ENCODE data around the gene PTCD3. TPM values are rescaled to one million over a fixed set of nuclear protein-coding genes. Genes with fewer than 3 reads are reported as not detected.

PTCD3 gene
- total RNA-seq, 1 experiment from 2014 or later = 94.7 TPM

GRCh38 chr2:86157009-86157556 lies 51.0 kb downstream of the PTCD3 start:
- no peaks in the 10 kb centered on the region for H3F3A ChIP-seq (ENCODE audit: low read length, unreplicated experiment)
- ATAC-seq (no peak), DNase-seq (no peak)
- no peaks in the 10 kb centered on the region for H4K20me1 ChIP-seq (ENCODE audit: low read length)
- no peak overlapping the region for H3K9ac ChIP-seq (ENCODE audit: low read length)
- no peak overlapping the region for H3K27ac ChIP-seq (ENCODE audit: low read length)
- H3K36me3 ChIP-seq (ENCODE audit: low read depth, low read length) = peaks cover 36% of the 10 kb centered on the region
- no peak overlapping the region for H3K4me2 ChIP-seq (ENCODE audit: low read length)
- H3K9me3 ChIP-seq (ENCODE audit: low read length) = no peaks in the 10 kb centered on the region
- no peak overlapping the region for H2AFZ ChIP-seq (ENCODE audit: low read length)
- intact Hi-C loops (cut with micrococcal nuclease) = no loop called here
- no peaks in the 10 kb centered on the region for H3K79me2 ChIP-seq (ENCODE audit: low read length)
- no peaks in the 10 kb centered on the region for H3K9me2 ChIP-seq (replicated peaks; ENCODE audit: low read length)
- H3K4me3 ChIP-seq (ENCODE audit: low read length) = no peak overlapping the region
- CTCF ChIA-PET = no interaction called here
- TF ChIP-seq EZH2 (IDR thresholded peaks at IDR 0.05; ENCODE audit: low read length, unreplicated experiment) (no peak), EZH2phosphoT487 (IDR thresholded peaks at IDR 0.05; ENCODE audit: borderline replicate concordance, low read length) (no peak), CTCF (conservative IDR thresholded peaks at IDR 0.05; ENCODE audit: low read depth, low read length) (no peak)
- BruUV-seq (replicated peaks) = no TSS peak
- no peaks in the 10 kb centered on the region for H3K4me1 ChIP-seq (ENCODE audit: insufficient read depth, low read length)
- no peaks in the 10 kb centered on the region for H3K27me3 ChIP-seq (ENCODE audit: low read length)
- POLR2A ChIA-PET (ENCODE audit: unreplicated experiment) = no interaction called here

- H4K20me1 ChIP-seq (ENCODE audit: low read length) = no peaks in the 10 kb centered on the region
- intact Hi-C loops (cut with micrococcal nuclease) = no loop called here
- H3K27ac ChIP-seq (ENCODE audit: low read length) = no peak overlapping the region
- no peaks in the 10 kb centered on the region for H3K9me2 ChIP-seq (replicated peaks; ENCODE audit: low read length)
- H3K4me2 ChIP-seq (ENCODE audit: low read length) = no peak overlapping the region
- ChIA-PET POLR2A (ENCODE audit: unreplicated experiment) (no interaction called here), CTCF (no interaction called here)
- no peak overlapping the region for H3K9ac ChIP-seq (ENCODE audit: low read length)
- no peak for TF ChIP-seq EZH2 (IDR thresholded peaks at IDR 0.05; ENCODE audit: low read length, unreplicated experiment)
- TF ChIP-seq CTCF (conservative IDR thresholded peaks at IDR 0.05; ENCODE audit: low read depth, low read length) = no peak
- TF ChIP-seq EZH2phosphoT487 (IDR thresholded peaks at IDR 0.05; ENCODE audit: borderline replicate concordance, low read length) = no peak
- H2AFZ ChIP-seq (ENCODE audit: low read length) = no peak overlapping the region
- DNase-seq (no peak), ATAC-seq (no peak)
- no TSS peak for BruUV-seq (replicated peaks)
- H3K4me3 ChIP-seq (ENCODE audit: low read length) = no peak overlapping the region
- no peaks in the 10 kb centered on the region for H3K4me1 ChIP-seq (ENCODE audit: insufficient read depth, low read length)
- peaks cover 36% of the 10 kb centered on the region for H3K36me3 ChIP-seq (ENCODE audit: low read depth, low read length)
- no peaks in the 10 kb centered on the region for H3K79me2 ChIP-seq (ENCODE audit: low read length)
- H3F3A ChIP-seq (ENCODE audit: low read length, unreplicated experiment) = no peaks in the 10 kb centered on the region
- H3K9me3 ChIP-seq (ENCODE audit: low read length) = no peaks in the 10 kb centered on the region
- H3K27me3 ChIP-seq (ENCODE audit: low read length) = no peaks in the 10 kb centered on the region
Observed at GRCh38 chr2:86158286-86158685, 52.3 kb downstream of the PTCD3 start.

- Histone ChIP-seq H3K4me3 (ENCODE audit: low read length) (no peak overlapping the region), H3K27ac (ENCODE audit: low read length) (no peak overlapping the region), H3K36me3 (ENCODE audit: low read depth, low read length) (peaks cover 47% of the 10 kb centered on the region; the same call in 1 of the 2 replicates), H4K20me1 (ENCODE audit: low read length) (no peaks in the 10 kb centered on the region), H2AFZ (ENCODE audit: low read length) (no peak overlapping the region), H3K4me2 (ENCODE audit: low read length) (no peak overlapping the region), H3F3A (ENCODE audit: low read length, unreplicated experiment) (no peaks in the 10 kb centered on the region), H3K9me3 (ENCODE audit: low read length) (no peaks in the 10 kb centered on the region), H3K9me2 (replicated peaks; ENCODE audit: low read length) (no peaks in the 10 kb centered on the region), H3K27me3 (ENCODE audit: low read length) (no peaks in the 10 kb centered on the region), H3K4me1 (ENCODE audit: insufficient read depth, low read length) (no peaks in the 10 kb centered on the region), H3K9ac (ENCODE audit: low read length) (no peak overlapping the region), H3K79me2 (ENCODE audit: low read length) (no peaks in the 10 kb centered on the region)
- no TSS peak for BruUV-seq (replicated peaks)
- ATAC-seq = no peak; the same call in 1 of the 2 replicates
- TF ChIP-seq EZH2phosphoT487 (IDR thresholded peaks at IDR 0.05; ENCODE audit: borderline replicate concordance, low read length) (no peak), CTCF (conservative IDR thresholded peaks at IDR 0.05; ENCODE audit: low read depth, low read length) (no peak)
- ChIA-PET CTCF (no interaction called here), POLR2A (ENCODE audit: unreplicated experiment) (no interaction called here)
- intact Hi-C loops (cut with micrococcal nuclease) = no loop called here
- no peak for DNase-seq
Observed at GRCh38 chr2:86160156-86160952, 54.3 kb downstream of the PTCD3 start.
